ENCODE data around the gene DPEP1.
"Not testable (repeated sequence)": the region's sequence is repeated elsewhere in the genome, so short reads cannot be mapped to it uniquely, and the experiment has no call there.

Gene DPEP1

GRCh38 chr16:89621698-89622409 lies 8.4 kb downstream of the DPEP1 start:
- no peak for DNase-seq

DNA sequence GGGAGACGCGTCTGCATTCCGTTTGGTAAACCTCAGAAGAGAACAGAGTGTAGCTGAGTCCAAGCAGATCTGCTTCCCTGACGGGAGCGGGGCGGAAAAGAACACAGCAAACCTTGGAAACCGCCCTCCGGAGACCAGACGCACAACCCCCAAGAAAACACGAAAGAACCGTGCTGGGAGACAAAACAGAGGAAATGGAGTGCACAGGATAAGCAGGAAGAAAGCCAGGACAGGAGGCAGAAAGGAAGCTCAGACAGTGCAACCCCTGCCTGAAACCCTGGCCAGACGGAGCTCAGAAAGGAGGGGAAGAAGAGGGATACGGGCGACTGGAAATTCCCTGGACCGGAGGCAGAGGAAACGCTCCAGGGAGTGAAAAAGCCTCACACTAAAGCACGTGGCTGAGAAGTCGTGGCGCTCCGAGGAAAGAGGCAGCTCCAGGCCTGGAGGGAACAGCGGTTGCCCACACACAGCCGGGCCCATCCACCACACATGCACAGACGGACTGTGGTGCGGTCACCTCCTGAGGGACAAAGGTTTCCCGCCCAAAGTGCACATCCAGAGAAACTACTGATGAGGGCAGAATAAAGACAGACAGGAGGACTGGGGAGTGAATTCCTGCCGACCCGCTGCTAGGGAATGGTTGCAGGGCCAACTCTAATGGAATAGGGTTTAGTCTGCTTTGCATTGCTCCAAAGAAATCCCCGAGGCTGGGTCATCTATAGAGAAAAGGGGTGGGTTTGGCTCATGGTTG lies 10.2 kb downstream of the DPEP1 start:
- no peak for DNase-seq

DNA sequence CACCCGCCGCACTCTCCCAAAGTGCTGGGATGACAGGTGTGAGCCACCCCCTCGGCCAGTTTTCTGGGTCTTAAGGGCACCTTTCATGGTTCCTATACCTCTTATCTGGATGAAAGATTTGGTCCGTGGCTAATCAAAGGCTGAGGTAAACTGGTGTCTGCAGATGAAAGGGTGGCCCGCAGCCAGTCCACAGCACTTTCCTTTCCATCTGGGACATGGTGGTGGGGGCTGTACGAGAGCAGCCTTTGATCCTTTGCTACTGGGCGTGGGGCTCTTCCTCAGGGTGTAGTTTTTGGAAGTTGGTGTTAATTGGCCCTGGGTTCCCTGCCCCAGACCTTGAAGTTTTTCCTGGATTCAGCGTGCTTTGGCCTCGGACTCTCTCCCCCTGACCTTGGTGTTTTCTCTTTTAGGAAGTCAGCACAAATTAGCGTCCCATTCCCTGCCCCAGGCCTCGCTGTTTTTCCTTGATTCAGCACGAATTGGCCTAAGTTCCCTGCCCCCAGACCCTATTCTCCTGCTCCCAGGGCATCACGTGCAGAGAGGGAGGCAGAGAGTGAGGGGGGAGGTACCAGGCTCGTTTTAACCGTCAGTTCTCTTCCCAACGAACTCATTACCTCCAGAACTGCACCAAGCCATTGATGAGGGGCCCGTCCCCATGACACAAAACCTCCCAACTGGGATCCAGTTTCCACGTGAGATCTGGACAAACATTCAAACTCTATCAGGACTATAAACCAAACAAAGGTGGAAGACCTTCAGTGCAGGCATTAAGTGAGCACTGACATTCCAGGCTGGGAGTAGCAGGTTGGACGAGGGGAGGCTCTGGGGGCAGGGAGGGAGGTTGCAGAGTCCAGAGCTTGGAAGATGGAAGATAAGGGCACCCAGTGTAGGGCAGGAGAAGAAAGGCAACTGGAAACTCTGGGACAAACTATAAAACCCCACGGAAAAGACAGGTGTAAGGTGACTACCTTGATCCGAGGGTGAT lies 11.6 kb downstream of the DPEP1 start:
- DNase-seq: no peak

- no peak for DNase-seq
Measured at GRCh38 chr16:89629827-89630610, 16.6 kb downstream of the DPEP1 start.

GRCh38 chr16:89633064-89633631 lies 19.7 kb downstream of the DPEP1 start:
- DNase-seq: no peak

DNA sequence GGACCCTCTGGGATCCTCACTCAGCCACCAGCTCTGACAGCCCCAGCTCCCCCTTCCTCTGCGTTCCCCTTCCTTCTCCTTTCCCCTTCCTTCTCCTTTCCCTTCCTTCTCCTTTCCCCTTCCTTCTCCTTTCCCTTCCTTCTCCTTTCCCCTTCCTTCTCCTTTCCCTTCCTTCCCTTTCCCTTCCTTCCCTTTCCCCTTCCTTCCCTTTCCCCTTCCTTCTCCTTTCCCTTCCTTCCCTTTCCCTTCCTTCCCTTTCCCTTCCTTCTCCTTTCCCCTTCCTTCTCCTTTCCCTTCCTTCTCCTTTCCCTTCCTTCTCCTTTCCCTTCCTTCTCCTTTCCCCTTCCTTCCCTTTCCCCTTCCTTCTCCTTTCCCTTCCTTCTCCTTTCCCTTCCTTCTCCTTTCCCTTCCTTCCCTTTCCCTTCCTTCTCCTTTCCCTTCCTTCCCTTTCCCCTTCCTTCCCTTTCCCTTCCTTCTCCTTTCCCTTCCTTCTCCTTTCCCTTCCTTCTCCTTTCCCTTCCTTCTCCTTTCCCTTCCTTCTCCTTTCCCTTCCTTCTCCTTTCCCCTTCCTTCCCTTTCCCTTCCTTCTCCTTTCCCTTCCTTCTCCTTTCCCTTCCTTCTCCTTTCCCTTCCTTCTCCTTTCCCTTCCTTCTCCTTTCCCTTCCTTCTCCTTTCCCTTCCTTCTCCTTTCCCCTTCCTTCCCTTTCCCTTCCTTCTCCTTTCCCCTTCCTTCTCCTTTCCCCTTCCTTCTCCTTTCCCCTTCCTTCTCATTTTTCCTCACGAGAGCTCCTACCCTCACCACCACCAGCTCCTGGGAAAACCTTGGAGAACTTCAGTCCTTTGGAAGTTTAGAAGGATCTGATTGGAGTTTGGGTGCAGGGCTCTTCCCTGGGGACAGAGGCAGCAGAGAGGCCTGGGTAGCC lies 21.3 kb downstream of the DPEP1 start:
- not testable (repeated sequence) for DNase-seq

DNA sequence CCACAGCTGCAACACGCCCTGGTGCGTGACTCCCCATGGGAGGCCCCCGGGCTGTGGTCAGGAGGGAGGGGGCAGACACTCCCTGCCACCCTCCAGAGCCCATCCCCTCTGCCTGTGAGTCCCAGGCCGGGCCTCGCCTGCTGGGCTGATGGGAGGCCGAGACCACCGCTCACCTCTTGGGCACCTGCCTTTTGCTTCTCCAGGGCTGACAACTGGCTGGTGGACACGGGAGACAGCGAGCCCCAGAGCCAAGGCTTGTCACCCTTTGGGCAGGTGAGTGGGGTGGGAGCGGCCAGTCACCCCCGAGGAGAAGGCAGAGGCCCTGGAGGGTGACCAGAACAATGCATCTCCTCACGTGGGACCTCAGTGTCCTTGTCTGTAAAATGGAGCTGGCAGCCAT lies 23.2 kb downstream of the DPEP1 start:
- DNase-seq: no peak

DNA sequence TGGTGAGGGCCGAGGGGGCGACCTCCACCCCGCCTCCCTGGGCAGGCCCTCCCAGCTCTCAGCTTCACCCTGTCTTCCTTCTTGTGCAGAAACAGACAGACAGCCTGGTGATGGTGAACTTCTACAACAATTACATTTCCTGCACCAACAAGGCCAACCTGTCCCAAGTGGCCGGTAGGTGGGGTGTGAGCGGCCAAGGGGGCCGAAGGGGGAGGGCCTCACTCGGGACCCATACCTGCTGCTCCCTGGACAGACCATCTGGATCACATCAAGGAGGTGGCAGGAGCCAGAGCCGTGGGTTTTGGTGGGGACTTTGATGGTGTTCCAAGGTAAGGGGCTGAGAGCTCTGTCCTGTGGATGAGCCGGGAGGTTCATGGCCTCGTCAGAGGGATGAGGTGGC lies 23.9 kb downstream of the DPEP1 start:
- DNase-seq: no peak

GRCh38 chr16:89638455-89638854 lies 25.0 kb downstream of the DPEP1 start:
- DNase-seq: no peak

GRCh38 chr16:89639385-89639784 lies 25.9 kb downstream of the DPEP1 start:
- no peak for DNase-seq

DNA sequence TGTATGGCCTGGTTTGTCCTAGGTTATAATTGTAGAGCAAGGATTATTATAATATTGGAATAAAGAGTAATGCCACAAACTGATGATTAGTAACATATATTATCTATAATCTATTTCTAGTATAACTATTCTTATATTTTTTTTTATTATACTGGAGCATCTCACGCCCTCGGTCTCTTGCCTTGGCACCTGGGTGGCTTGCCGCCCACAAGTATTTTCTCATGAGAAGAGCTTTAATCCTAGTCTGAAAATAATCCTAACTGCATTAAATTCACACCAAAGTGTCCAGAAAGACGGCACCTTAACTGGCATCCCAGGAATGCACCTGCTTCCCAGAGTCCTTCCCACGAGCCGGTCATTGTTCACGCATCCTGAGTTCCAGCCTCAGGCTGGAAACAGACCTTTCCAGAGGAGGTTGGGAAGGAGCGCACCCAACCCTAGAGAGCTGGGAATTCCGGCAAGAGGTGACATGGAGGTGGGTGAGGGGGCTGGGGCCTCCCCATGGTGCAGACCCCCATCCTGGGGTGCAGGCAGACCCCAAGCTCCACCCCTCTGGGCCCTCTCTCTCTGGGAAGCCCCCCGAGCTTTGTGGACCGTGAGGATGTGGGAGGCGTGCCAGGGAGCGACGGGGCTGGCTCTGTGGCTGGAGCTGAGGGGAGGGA lies 28.1 kb downstream of the DPEP1 start:
- no peak for DNase-seq

DNA sequence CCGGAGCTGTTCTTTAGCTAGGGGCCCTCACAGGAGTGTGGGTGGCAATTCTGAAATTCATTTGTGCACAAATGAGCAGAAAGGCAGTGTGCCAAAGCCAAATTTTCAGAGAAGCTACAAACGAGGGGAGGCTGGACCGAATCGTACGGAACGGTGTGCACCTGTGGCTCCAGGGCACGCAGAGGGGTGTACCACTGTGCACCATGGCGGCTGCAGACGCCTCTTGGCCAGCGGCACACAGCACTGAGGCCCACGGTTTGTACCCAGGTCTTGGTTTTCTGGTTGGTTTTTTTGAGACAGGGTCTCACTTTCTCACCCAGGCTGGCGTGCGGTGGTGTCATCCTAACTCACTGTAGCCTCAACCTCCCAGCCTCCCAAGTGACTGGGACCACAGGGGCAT lies 29.1 kb downstream of the DPEP1 start:
- no peak for DNase-seq

DNA sequence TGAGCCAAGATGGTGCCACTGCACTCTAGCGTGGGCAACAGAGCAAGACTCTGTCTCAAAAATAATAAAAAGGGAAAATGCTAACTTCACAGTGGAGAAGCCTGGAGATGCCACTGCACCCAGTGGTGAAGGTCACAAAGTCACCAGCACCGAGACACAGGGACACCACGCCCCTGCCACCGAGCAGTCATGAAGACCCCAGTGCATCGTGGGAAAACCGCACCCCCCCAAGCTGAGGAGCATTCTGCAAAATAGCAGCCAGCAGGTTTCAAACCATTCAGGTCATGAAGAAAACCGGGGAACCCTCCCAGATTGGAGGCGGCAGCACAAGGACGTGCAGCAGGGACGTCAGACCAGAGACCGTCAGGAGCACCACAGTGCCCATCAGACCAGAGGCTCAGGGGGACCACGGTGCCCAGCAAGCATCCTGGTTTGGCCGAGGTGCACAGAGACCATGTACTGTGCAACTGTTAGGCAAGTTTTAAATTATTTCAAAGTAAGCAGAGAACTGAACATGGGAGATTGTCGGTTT lies 30.4 kb downstream of the DPEP1 start:
- DNase-seq: no peak

GRCh38 chr16:89645122-89645521 lies 31.7 kb downstream of the DPEP1 start:
- no peak for DNase-seq

DNA sequence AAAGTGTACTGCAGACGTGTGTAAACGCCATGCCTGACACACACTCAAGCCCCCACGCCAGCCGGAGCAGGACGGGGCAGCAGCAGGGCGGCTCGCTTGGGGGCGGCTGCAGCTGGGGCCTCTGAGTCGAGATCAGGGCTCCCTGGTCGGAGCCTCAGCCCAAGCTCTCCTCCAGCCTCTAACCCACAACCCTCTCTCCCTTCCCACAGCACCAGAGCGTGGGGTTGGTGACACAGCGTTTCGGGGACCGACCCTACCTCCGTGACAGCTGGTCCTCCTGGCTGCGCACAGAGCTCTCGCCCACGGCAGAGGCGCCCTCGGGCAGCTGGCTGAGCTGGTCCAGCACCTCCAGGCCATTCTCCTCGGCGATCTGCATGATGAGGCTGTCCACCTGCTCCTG lies 32.8 kb downstream of the DPEP1 start:
- DNase-seq: no peak

- DNase-seq: no peak
Measured at GRCh38 chr16:89646906-89647305, 33.5 kb downstream of the DPEP1 start.

DNA sequence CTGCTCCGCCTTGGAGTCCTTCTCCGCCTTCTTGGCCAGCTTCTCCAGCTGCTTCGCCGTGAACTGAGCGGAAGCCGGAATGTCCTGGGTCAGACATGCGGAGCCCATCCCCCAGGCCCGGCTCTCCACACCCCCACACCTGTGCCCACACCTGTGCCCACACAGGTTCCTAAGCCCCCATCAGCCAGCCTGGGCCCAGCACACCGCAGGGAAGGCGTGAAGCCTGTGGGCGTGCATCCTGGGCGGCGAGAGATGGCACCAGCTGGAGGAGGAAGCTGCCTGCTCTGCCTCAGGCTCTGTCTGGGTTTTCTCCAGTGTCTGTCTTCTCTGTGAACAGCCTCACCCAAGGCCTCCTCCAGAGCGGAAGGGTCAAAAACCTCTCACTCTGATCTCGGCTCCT lies 38.1 kb downstream of the DPEP1 start:
- no peak for DNase-seq

DNA sequence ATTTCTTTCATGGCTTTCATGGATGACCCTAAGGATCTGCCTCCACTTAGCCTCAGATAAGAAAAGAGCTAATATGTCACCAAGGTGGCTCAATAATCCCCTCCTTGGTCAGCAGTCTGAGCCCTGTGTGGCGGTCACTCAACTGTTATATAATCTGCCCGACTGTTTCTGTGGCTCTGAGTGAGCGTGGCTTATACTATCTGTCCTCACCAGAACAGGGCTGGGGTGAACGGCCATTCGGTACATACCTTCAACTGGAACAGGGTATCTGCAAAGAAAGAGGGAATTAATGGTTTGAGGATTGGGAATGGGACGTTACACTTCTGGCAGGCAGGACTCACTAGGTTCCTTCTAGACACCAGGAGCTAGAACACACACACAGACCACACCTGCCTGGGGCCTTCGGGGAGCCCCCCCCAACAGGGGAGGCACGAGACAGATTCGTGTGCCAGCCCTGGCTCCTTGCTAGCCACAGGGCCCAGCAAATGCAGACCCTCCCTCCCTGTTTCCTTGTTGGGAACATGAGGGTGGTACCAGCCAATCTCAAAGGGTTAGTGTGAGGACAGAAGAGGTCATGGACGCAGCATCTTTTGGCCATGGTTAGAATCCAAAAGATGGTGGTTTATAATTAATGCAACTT lies 40.3 kb downstream of the DPEP1 start:
- no peak for DNase-seq

DNA sequence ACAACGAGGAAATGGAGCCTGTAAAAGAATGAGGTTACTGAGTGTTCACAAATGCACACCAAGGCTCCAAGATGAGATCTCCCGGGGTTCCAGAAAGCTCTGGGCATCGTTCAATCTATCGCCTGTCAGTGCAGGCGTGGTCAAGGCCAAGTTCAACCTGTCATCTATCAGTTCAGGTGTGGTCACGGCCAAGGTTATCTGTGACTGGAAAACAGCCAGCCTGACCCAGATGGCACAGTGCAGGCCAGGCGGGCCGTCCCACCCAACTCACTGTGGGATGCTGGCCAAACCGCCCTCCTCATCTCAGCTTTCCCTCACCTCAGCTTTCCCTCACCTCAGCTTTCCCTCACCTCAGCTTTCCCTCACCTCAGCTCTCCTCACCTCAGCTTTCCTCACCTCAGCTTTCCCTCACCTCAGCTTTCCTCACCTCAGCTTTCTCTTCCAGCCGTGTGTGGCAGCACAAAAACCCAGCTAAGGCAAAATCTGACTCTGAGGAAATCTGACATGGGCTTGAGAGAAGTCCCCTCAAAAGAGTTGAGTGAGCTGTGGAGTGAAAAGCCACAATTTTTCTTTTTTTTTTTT lies 41.7 kb downstream of the DPEP1 start:
- no peak for DNase-seq
